ENCODE measurements around the gene MBD5.

The MBD5 gene

DNA sequence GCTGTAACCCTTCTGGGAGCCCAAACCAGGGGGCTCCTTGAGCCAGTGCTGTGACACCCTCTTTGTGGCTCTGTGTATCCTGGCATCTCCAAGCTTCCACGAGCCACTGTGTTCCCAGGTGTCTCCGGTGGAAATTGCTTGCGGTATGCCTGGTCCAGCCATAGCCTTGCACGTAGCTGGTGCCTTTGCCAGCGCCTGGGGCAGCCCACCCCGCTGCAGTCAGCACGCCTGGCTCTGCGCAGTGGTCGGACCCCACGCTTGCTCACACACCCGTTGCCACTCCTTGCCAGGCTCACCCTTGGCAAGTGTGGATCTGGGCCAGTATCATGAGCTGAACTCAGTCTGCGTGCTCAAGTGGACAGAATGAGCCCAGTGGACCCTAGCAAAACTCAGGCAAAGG, 152.3 kb downstream of the MBD5 start:
- TF ChIP-seq HDGF (IDR thresholded peaks at IDR 0.05; ENCODE audit: borderline replicate concordance) = no peak
- no peak for TF ChIP-seq CTBP1 (IDR thresholded peaks at IDR 0.05; ENCODE audit: borderline replicate concordance)
- no peak for TF ChIP-seq FOXM1 (IDR thresholded peaks at IDR 0.05; ENCODE audit: borderline replicate concordance)
- TF ChIP-seq SUZ12 (IDR thresholded peaks at IDR 0.05) = no peak
- TF ChIP-seq, protein P1, sequence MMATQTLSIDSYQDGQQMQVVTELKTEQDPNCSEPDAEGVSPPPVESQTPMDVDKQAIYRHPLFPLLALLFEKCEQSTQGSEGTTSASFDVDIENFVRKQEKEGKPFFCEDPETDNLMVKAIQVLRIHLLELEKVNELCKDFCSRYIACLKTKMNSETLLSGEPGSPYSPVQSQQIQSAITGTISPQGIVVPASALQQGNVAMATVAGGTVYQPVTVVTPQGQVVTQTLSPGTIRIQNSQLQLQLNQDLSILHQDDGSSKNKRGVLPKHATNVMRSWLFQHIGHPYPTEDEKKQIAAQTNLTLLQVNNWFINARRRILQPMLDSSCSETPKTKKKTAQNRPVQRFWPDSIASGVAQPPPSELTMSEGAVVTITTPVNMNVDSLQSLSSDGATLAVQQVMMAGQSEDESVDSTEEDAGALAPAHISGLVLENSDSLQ (IDR thresholded peaks at IDR 0.05) = no peak
- no peak for TF ChIP-seq ZNF384 (IDR thresholded peaks at IDR 0.05)
- no peak for TF ChIP-seq TARDBP (IDR thresholded peaks at IDR 0.05)
- TF ChIP-seq ARNT (IDR thresholded peaks at IDR 0.05) = no peak
- no peak for TF ChIP-seq ELF4 (IDR thresholded peaks at IDR 0.05)
- TF ChIP-seq BHLHE40 (IDR thresholded peaks at IDR 0.05; ENCODE audit: borderline replicate concordance) = no peak
- TF ChIP-seq LEF1 (IDR thresholded peaks at IDR 0.05; ENCODE audit: borderline replicate concordance) = no peak
- no peak for TF ChIP-seq SP1 (IDR thresholded peaks at IDR 0.05)
- no peak for TF ChIP-seq FOXK2 (IDR thresholded peaks at IDR 0.05)
- no peak for TF ChIP-seq NFRKB (IDR thresholded peaks at IDR 0.05)
- TF ChIP-seq FOXA1 (IDR thresholded peaks at IDR 0.05) = no peak
- no peak for TF ChIP-seq L3MBTL2 (conservative IDR thresholded peaks at IDR 0.05)
- no peak for DNase-seq (ENCODE audit: extremely low spot score)
- ChIA-PET POLR2A (no interaction called here), CTCF (no interaction called here)

DNA sequence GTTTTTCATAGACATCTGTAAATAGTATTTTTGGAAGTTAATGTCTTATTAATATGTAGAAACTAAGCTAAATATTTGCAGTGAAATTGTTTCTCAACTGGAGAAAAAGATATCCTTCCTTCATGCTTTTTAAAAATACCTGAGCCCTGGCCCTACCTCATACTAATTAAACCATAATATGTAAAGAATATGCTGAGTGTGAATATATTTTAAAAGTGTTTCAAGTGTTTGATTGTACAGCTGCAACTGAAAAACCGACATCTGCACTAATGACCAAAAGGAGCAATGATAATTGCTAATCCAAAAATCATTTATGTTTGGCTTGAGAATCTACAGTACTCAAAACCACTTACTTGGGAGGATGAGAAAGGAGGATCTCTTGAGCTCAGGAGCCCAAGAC, 156.7 kb downstream of the MBD5 start:
- CTCF ChIA-PET = no interaction called here
- POLR2A ChIA-PET = no interaction called here
- TF ChIP-seq FOXK2 (IDR thresholded peaks at IDR 0.05) (no peak), SUZ12 (IDR thresholded peaks at IDR 0.05) (no peak), BHLHE40 (IDR thresholded peaks at IDR 0.05; ENCODE audit: borderline replicate concordance) (no peak), NFRKB (IDR thresholded peaks at IDR 0.05) (no peak), L3MBTL2 (conservative IDR thresholded peaks at IDR 0.05) (no peak), CTBP1 (IDR thresholded peaks at IDR 0.05; ENCODE audit: borderline replicate concordance) (no peak), LEF1 (IDR thresholded peaks at IDR 0.05; ENCODE audit: borderline replicate concordance) (no peak), SP1 (IDR thresholded peaks at IDR 0.05) (no peak), FOXA1 (IDR thresholded peaks at IDR 0.05) (no peak), ELF4 (IDR thresholded peaks at IDR 0.05) (no peak), HDGF (IDR thresholded peaks at IDR 0.05; ENCODE audit: borderline replicate concordance) (no peak), TARDBP (IDR thresholded peaks at IDR 0.05) (no peak)
- TF ChIP-seq, protein P1 (IDR thresholded peaks at IDR 0.05) = no peak
- DNase-seq (ENCODE audit: extremely low spot score) = no peak

DNA sequence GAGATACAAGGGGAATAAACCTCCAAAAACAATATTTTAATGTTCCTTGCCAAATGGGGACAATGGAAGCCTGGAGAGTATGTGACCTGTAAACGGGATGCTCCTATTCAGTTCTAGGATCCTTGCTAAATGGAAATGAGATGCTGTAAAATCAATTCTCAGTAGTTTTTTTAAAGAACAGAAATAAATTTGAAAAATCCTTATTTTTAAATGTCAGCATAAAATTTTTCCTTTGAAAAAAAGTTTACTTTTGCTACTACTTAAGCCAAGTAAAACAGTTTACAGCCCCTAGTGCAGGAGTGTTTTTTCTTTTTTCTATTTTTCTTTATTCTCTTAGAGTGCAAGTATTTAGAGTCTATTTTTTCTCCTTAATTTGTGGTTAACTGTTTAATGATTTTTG, 158.8 kb downstream of the MBD5 start:
- POLR2A ChIA-PET = no interaction called here
- no peak for DNase-seq (ENCODE audit: extremely low spot score)
- TF ChIP-seq CTBP1 (IDR thresholded peaks at IDR 0.05; ENCODE audit: borderline replicate concordance) = no peak
- TF ChIP-seq HDGF (IDR thresholded peaks at IDR 0.05; ENCODE audit: borderline replicate concordance) = no peak
- TF ChIP-seq FOXM1 (IDR thresholded peaks at IDR 0.05; ENCODE audit: borderline replicate concordance) = no peak
- no peak for TF ChIP-seq ARNT (IDR thresholded peaks at IDR 0.05)
- TF ChIP-seq NFRKB (IDR thresholded peaks at IDR 0.05) = no peak
- TF ChIP-seq TARDBP (IDR thresholded peaks at IDR 0.05) = no peak
- TF ChIP-seq ZNF384 (IDR thresholded peaks at IDR 0.05) = no peak
- TF ChIP-seq SUZ12 (IDR thresholded peaks at IDR 0.05) = no peak
- no peak for TF ChIP-seq LEF1 (IDR thresholded peaks at IDR 0.05; ENCODE audit: borderline replicate concordance)
- TF ChIP-seq BHLHE40 (IDR thresholded peaks at IDR 0.05; ENCODE audit: borderline replicate concordance) = no peak
- TF ChIP-seq FOXK2 (IDR thresholded peaks at IDR 0.05) = no peak
- TF ChIP-seq, protein P1 (IDR thresholded peaks at IDR 0.05) = no peak
- no peak for TF ChIP-seq L3MBTL2 (conservative IDR thresholded peaks at IDR 0.05)
- no peak for TF ChIP-seq ELF4 (IDR thresholded peaks at IDR 0.05)
- no peak for TF ChIP-seq SP1 (IDR thresholded peaks at IDR 0.05)
- no peak for TF ChIP-seq FOXA1 (IDR thresholded peaks at IDR 0.05)
- CTCF ChIA-PET = no interaction called here

DNA sequence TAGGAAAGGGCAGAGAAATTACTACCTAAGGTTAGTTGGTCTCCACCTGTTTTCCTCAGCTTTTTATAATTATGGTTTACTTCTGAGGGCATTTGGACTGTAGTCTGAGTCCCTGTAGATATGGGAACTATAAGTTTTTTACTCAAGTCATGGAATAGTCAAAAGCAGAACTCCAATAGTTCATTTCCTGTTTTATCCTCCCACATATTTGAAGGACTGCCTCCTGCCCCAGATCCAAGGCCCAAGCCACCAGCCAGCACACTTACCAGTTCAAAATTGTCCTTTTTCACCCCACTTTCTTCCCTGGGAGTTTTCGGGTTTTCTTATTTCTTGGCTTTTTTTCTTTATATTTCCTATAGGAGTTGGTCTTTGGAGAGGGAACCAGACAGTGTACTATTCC, 164.1 kb downstream of the MBD5 start:
- ChIA-PET CTCF (no interaction called here), POLR2A (no interaction called here)

DNA sequence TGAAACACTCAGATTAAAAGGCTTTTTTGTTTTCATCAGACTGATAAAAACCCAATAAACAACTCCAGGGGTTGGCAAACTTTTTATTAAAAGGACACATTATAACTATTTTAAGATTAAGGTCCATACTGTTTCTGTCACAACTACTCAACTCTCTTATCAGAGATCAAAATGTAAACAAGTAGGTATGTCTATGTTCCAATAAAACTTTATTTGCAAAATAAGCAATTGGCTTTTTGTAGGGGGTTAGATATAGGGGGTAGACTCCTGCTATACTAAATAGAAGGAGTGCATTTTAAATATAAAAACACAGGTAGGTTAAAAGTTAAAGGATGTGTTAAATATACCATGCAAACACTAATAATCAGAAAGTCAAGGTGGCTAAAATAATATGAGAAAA, 174.0 kb downstream of the MBD5 start:
- no peak for DNase-seq (ENCODE audit: extremely low spot score)
- CTCF ChIA-PET = no interaction called here
- POLR2A ChIA-PET = no interaction called here
- no peak for TF ChIP-seq ARNT (IDR thresholded peaks at IDR 0.05)
- TF ChIP-seq ELF4 (IDR thresholded peaks at IDR 0.05) = no peak
- no peak for TF ChIP-seq L3MBTL2 (conservative IDR thresholded peaks at IDR 0.05)
- no peak for TF ChIP-seq TARDBP (IDR thresholded peaks at IDR 0.05)
- TF ChIP-seq HDGF (IDR thresholded peaks at IDR 0.05; ENCODE audit: borderline replicate concordance) = no peak
- TF ChIP-seq ZNF384 (IDR thresholded peaks at IDR 0.05) = no peak
- TF ChIP-seq FOXM1 (IDR thresholded peaks at IDR 0.05; ENCODE audit: borderline replicate concordance) = no peak
- no peak for TF ChIP-seq CTBP1 (IDR thresholded peaks at IDR 0.05; ENCODE audit: borderline replicate concordance)
- TF ChIP-seq BHLHE40 (IDR thresholded peaks at IDR 0.05; ENCODE audit: borderline replicate concordance) = no peak
- no peak for TF ChIP-seq LEF1 (IDR thresholded peaks at IDR 0.05; ENCODE audit: borderline replicate concordance)
- TF ChIP-seq FOXA1 (IDR thresholded peaks at IDR 0.05) = no peak
- no peak for TF ChIP-seq NFRKB (IDR thresholded peaks at IDR 0.05)
- TF ChIP-seq FOXK2 (IDR thresholded peaks at IDR 0.05) = no peak
- TF ChIP-seq SP1 (IDR thresholded peaks at IDR 0.05) = no peak
- TF ChIP-seq SUZ12 (IDR thresholded peaks at IDR 0.05) = no peak
- TF ChIP-seq, protein P1 (IDR thresholded peaks at IDR 0.05) = no peak

More for the DNA sequence above, 164.1 kb downstream of the MBD5 start:
- no peak for DNase-seq (ENCODE audit: extremely low spot score)
- TF ChIP-seq NFRKB (IDR thresholded peaks at IDR 0.05) (no peak), ARNT (IDR thresholded peaks at IDR 0.05) (no peak), ZNF384 (IDR thresholded peaks at IDR 0.05) (no peak), CTBP1 (IDR thresholded peaks at IDR 0.05; ENCODE audit: borderline replicate concordance) (no peak), TARDBP (IDR thresholded peaks at IDR 0.05) (no peak), LEF1 (IDR thresholded peaks at IDR 0.05; ENCODE audit: borderline replicate concordance) (no peak)
